A549 (cell line): ENCODE results near the gene TMEM9.

Source experiments
- CHD4 ChIP-seq: fragments of 200-600 bp; sonication (generic); IDR thresholded peaks from 2 replicates; pipeline ENCODE4 v1.6.1; 2016; ENCODE audit warnings: antibody characterized with exemption, mild to moderate bottlenecking, borderline replicate concordance
- ESRRA ChIP-seq: fragments of 150-350 bp; IDR thresholded peaks from 2 replicates; pipeline ENCODE4 v1.6.1; 2014; ENCODE audit warnings: mild to moderate bottlenecking, low read length, borderline replicate concordance
- JUNB ChIP-seq: fragments of >200 bp; sonication (Bioruptor Twin); formaldehyde crosslinking; IDR thresholded peaks from 2 replicates; pipeline ENCODE4 v1.6.1; 2016
- MAZ ChIP-seq: fragments of 150-350 bp; IDR thresholded peaks from 2 replicates; pipeline ENCODE4 v1.6.1; 2014; ENCODE audit warnings: antibody characterized with exemption, low read depth, low read length, borderline replicate concordance
- NR3C1 ChIP-seq: fragments of >200 bp; sonication (Bioruptor Twin); formaldehyde crosslinking; IDR thresholded peaks from 3 replicates; pipeline ENCODE4 v1.6.1; 2017
- POLR2A ChIP-seq: IDR thresholded peaks from 2 replicates; pipeline ENCODE4 v1.6.1; 2012; ENCODE audit warnings: mild to moderate bottlenecking, low read length
- RFX5 ChIP-seq: fragments of 450-650 bp; IDR thresholded peaks from 2 replicates; pipeline ENCODE4 v1.7.1; 2014; ENCODE audit warnings: antibody characterized with exemption, mild to moderate bottlenecking, moderate library complexity
- RNF2 ChIP-seq: fragments of 200-600 bp; sonication (generic); IDR thresholded peaks from 2 replicates; pipeline ENCODE4 v1.6.1; 2016; ENCODE audit warnings: low read depth, mild to moderate bottlenecking, antibody characterized with exemption, moderate library complexity, borderline replicate concordance
- USF2 ChIP-seq: fragments of 450-650 bp; IDR thresholded peaks from 2 replicates; pipeline ENCODE4 v1.6.1; 2014; ENCODE audit warnings: antibody characterized with exemption
- TF ChIP-seq, protein P1 (sequence below): IDR thresholded peaks from 2 replicates; pipeline ENCODE4 v1.6.1; 2012
- TF ChIP-seq, protein P2 (sequence below): fragments of 200-600 bp; sonication (generic); IDR thresholded peaks from 2 replicates; pipeline ENCODE4 v1.6.1; 2016; ENCODE audit warnings: antibody characterized with exemption, mild to moderate bottlenecking, moderate library complexity
- TF ChIP-seq, protein P3 (sequence below): fragments of >200 bp; sonication (Bioruptor Twin); formaldehyde crosslinking; IDR thresholded peaks from 3 replicates; pipeline ENCODE4 v1.5.1; 2016

DNA sequence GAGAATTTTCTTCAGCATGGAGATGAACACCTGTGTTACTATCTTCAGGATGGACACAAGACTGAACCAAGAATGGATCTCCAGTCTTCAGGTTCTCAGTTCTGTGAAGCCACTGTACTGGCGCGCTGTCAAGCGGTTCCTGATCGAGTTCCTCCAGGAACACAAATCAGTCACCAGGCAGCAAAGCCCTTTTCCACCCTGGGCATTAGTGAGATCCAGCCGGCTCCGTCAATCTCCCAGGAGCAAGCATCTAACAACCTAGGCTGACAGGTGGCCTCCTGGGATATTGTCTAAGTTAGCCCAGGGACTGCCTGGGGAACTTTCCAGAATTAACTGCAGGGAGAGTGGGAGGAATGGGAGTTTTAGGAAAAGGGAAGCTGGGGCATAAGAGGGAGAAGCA, 26.6 kb upstream of the TMEM9 start:
- TF ChIP-seq, protein P1, sequence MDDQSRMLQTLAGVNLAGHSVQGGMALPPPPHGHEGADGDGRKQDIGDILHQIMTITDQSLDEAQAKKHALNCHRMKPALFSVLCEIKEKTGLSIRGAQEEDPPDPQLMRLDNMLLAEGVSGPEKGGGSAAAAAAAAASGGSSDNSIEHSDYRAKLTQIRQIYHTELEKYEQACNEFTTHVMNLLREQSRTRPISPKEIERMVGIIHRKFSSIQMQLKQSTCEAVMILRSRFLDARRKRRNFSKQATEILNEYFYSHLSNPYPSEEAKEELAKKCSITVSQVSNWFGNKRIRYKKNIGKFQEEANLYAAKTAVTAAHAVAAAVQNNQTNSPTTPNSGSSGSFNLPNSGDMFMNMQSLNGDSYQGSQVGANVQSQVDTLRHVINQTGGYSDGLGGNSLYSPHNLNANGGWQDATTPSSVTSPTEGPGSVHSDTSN, result no peak
- TF ChIP-seq NR3C1 (no peak), ESRRA (no peak), POLR2A (no peak), USF2 (no peak), RFX5 (no peak), CHD4 (no peak), MAZ (no peak), JUNB (no peak), RNF2 (no peak)
- TF ChIP-seq, protein P2, sequence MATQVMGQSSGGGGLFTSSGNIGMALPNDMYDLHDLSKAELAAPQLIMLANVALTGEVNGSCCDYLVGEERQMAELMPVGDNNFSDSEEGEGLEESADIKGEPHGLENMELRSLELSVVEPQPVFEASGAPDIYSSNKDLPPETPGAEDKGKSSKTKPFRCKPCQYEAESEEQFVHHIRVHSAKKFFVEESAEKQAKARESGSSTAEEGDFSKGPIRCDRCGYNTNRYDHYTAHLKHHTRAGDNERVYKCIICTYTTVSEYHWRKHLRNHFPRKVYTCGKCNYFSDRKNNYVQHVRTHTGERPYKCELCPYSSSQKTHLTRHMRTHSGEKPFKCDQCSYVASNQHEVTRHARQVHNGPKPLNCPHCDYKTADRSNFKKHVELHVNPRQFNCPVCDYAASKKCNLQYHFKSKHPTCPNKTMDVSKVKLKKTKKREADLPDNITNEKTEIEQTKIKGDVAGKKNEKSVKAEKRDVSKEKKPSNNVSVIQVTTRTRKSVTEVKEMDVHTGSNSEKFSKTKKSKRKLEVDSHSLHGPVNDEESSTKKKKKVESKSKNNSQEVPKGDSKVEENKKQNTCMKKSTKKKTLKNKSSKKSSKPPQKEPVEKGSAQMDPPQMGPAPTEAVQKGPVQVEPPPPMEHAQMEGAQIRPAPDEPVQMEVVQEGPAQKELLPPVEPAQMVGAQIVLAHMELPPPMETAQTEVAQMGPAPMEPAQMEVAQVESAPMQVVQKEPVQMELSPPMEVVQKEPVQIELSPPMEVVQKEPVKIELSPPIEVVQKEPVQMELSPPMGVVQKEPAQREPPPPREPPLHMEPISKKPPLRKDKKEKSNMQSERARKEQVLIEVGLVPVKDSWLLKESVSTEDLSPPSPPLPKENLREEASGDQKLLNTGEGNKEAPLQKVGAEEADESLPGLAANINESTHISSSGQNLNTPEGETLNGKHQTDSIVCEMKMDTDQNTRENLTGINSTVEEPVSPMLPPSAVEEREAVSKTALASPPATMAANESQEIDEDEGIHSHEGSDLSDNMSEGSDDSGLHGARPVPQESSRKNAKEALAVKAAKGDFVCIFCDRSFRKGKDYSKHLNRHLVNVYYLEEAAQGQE, result no peak
- TF ChIP-seq, protein P3, sequence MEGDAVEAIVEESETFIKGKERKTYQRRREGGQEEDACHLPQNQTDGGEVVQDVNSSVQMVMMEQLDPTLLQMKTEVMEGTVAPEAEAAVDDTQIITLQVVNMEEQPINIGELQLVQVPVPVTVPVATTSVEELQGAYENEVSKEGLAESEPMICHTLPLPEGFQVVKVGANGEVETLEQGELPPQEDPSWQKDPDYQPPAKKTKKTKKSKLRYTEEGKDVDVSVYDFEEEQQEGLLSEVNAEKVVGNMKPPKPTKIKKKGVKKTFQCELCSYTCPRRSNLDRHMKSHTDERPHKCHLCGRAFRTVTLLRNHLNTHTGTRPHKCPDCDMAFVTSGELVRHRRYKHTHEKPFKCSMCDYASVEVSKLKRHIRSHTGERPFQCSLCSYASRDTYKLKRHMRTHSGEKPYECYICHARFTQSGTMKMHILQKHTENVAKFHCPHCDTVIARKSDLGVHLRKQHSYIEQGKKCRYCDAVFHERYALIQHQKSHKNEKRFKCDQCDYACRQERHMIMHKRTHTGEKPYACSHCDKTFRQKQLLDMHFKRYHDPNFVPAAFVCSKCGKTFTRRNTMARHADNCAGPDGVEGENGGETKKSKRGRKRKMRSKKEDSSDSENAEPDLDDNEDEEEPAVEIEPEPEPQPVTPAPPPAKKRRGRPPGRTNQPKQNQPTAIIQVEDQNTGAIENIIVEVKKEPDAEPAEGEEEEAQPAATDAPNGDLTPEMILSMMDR, result no peak
